Prostate gland (tissue), 2 donors: ENCODE data around the gene CCSER1.

Source experiments
- CTCF ChIP-seq, 4 experiments: fragments of 200-600 bp in 2 of 4; fragments of 450-650 bp in 2 of 4; sonication (generic) in 2 of 4; IDR thresholded peaks; 1 replicate in 3 of 4; 2 replicates in 1 of 4; pipeline ENCODE4 v1.5.1; 2016 to 2019; ENCODE audit warnings: antibody characterized with exemption in 4 of 4, mild to moderate bottlenecking in 2 of 4, moderate library complexity in 2 of 4
- POLR2AphosphoS5 ChIP-seq: sonication (generic); formaldehyde crosslinking; IDR thresholded peaks from one replicate; pipeline ENCODE4 v1.6.1; 2017; ENCODE audit warnings: antibody characterized with exemption

GRCh38 chr4:90220459-90220858 is 93.3 kb downstream of the CCSER1 start:
- TF ChIP-seq CTCF (IDR thresholded peaks at IDR 0.05) (no peak), POLR2AphosphoS5 (no peak)
